RWPE1 (cell line): Measurements from ENCODE around the gene UBE2O.

Source experiments
- CTCF ChIA-PET: fragments of 350-600 bp; sonication (Branson Sonifier 250); formaldehyde crosslinking; extraction: SDS; loops from one replicate; lab custom pipeline; 2021; lab: Yijun Ruan, JAX
- POLR2A ChIA-PET: fragments of 400-600 bp; formaldehyde crosslinking; extraction: SDS; loops from one replicate; lab custom pipeline; 2020; ENCODE audit warnings: antibody characterized with exemption; ENCODE audit not compliant: low non-redundant PET; lab: Yijun Ruan, JAX
- DNase-seq: peaks from one replicate; pipeline ENCODE4 v3.0.0; 2012; ENCODE audit warnings: low spot score
- H3K27ac ChIP-seq: fragments of 450-650 bp; 2 replicates; pipeline ENCODE4 v1.5.1; 2017
- TF ChIP-seq, protein P1 (sequence below): fragments of 450-650 bp; conservative IDR thresholded peaks from 2 replicates; pipeline ENCODE4 v1.5.1; 2017; ENCODE audit warnings: low read depth, mild to moderate bottlenecking

Gene UBE2O

DNA sequence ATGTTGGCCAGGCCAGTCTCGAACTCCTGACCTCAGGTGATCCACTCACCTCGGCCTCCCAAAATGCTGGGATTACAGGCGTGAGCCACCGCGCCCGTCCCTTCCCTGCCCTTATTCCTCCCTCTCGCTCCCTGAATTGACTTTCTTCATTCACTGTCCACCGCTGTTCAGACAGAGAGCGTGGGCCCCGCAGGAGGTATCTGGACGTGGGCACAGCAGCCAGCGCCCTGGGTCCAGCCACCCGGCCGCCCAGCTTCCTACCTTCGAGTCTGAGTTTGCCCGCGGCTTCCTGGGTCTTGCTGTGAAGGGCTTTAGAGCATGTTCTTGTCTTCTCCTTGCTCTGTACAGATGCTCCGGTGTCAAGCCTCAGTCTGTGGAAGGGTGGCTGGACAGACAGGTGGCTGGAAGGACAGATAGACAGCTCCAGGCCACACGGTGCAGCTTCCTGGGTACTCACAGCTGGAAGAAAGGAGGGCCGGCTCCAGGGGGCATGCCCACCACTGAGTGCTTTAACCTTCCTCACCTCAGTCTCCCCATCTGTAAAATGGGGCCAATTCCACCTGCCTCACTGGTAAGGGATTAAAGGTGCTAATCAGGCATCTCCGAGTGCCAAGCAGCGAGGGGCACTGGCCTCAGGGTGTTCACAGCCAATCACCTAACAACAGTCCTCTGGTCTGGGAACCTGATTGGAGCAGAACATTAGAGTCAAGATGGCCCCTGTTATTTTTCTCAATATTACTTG, 34.7 kb upstream of the UBE2O start:
- H3K27ac ChIP-seq: peak overlapping the region; percentile 78
- ChIA-PET POLR2A (no interaction called here), CTCF (no interaction called here)
- TF ChIP-seq, protein P1, sequence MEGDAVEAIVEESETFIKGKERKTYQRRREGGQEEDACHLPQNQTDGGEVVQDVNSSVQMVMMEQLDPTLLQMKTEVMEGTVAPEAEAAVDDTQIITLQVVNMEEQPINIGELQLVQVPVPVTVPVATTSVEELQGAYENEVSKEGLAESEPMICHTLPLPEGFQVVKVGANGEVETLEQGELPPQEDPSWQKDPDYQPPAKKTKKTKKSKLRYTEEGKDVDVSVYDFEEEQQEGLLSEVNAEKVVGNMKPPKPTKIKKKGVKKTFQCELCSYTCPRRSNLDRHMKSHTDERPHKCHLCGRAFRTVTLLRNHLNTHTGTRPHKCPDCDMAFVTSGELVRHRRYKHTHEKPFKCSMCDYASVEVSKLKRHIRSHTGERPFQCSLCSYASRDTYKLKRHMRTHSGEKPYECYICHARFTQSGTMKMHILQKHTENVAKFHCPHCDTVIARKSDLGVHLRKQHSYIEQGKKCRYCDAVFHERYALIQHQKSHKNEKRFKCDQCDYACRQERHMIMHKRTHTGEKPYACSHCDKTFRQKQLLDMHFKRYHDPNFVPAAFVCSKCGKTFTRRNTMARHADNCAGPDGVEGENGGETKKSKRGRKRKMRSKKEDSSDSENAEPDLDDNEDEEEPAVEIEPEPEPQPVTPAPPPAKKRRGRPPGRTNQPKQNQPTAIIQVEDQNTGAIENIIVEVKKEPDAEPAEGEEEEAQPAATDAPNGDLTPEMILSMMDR: no peak
- DNase-seq: no peak

DNA sequence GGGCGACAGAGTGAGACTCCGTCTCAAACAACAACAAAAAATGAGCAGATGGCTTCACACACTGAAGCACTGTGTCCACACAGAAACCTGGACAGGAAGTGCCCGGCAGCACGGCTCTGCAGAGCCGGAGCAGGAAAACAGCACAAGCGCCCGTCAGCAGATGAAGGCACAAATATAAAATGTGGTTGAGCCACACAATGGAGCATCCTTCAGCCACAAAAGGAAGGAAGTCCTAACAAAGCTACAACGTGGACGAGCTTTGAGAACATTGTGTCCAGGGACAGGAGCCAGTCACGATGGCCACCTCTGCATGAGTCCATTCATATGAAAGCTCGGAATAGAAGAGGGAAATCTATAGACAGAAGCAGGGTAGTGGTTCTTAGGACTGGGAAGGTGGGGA, 32.6 kb upstream of the UBE2O start:
- peak overlapping the region; percentile 78 for H3K27ac ChIP-seq

DNA sequence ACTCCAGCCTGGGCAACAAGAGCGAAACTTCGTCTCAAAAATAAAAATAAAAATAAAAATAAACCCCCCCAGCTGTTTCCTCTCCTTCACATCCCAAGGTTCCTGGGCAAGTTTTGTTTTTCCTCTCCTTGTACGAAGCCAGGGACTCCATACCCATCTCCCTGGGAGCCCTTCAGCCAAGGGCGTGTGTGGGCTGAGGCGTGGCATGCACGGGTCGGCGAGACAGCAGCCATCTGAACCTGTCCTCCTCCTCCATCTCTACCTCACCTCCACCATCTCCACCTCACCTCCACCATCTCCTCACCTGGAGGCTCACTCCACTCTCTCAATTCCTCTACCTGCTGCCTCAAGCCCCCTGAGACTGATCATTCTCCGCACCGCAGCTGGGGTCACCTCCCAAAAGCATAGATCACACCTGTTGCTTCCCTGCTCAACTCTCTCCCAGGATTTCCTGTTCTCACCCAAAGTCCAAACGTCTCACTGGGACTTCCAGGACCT, 31.3 kb upstream of the UBE2O start:
- H3K27ac ChIP-seq: peak overlapping the region; percentile 78
- no peak for DNase-seq
- TF ChIP-seq, protein P1: no peak
- CTCF ChIA-PET: interaction anchor here (1.1 kb wide), 1 partner anchor 140 kb away, joined by 3 read pairs; no protein-coding TSS in a partner anchor
- POLR2A ChIA-PET: no interaction called here

More for the DNA sequence above, 32.6 kb upstream of the UBE2O start:
- DNase-seq: no peak
- TF ChIP-seq, protein P1: no peak
- ChIA-PET POLR2A (no interaction called here), CTCF (interaction anchor here (0.6 kb wide), 1 partner anchor 787 kb away, joined by 3 read pairs; no protein-coding TSS in a partner anchor)

DNA sequence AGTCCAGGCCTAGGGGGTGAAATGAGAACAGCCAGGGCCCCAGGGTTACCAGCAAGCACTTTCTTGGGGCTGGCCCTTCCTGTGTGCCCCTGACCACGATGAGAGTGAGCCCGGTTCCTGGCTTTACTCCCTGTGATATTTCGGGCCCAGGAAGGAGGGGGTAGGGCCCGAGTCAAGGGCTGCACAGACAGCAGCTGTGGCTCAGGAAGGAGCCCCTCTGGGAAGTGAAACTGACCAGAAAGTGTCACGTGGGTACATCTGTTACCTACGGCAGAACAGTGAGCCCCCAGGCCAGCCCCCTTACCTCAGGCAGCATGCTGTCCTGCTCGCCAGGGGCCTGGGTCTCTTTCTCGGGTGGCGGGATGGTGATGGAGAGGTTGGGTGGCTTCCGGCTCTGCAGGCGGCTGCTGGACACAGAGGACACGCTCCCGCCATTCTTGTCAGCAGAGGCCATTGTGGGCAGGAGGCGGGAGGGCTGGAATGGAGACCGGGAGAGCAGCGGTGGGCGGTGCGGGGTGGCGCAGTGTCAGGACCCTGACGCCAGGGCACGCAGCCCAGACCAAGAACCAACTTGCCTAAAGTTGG, 28.2 kb upstream of the UBE2O start:
- CTCF ChIA-PET: no interaction called here
- POLR2A ChIA-PET: no interaction called here
- TF ChIP-seq, protein P1: no peak
- no peak for DNase-seq
- peak overlapping the region; percentile 29 for H3K27ac ChIP-seq

DNA sequence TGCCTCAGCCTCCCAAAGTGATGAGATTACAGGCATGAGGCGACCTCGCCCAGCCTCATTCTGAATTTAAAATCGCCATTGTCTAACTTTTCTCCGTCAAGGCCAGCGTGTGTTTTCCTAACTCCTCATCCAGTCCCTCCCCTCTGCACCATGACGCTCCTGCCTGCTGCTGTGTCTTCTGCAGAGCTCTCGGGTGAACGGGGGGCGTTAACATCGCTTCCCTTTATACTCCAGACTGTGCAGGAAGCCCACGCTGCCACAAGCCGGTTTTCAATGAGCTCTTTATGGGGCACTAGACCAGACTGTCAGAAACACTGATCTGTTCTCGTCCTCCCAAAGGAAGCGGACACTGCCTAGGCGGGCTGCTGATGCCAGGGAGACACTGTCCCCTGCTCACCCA, 27.7 kb upstream of the UBE2O start:
- no peak for DNase-seq
- peak overlapping the region; percentile 29 for H3K27ac ChIP-seq
- CTCF ChIA-PET: interaction anchor here (0.9 kb wide), 1 partner anchor 10 kb away, joined by 5 read pairs; no protein-coding TSS in a partner anchor
- POLR2A ChIA-PET: no interaction called here
- TF ChIP-seq, protein P1: no peak

DNA sequence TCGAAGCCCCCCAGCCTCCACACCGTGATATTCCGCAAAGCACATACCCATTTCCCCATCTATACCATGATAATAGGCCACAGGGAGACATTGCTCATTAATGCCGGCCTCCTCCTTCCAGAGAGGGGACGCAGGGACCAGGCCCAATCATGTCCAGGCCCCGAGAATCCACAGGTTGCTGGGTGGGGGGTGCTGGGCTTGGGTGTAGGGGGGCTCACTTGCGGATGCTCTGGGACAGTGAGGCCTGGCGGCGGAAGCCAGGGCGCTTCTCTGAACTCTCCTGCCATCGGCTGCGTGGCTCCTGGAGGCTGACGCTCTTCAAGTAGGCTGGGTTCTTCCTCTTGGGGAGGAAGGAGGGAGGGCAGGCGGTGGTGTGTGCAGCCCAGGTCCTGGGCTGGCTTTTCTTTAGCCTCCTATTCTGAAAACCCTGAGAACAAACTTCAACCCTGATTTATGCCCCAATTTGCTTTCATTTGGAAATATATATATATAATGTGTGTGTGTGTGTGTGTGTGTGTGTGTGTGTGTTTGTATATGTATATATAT, 26.6 kb upstream of the UBE2O start:
- ChIA-PET CTCF (interaction anchor here (0.9 kb wide), 1 partner anchor 11 kb away, joined by 5 read pairs; no protein-coding TSS in a partner anchor), POLR2A (no interaction called here)
- TF ChIP-seq, protein P1: no peak
- peak overlapping the region; percentile 17 for H3K27ac ChIP-seq
- no peak for DNase-seq
